HG02759 (cell line): ENCODE measurements around the gene ARIH2.
"Not testable (repeated sequence)": the region's sequence is repeated elsewhere in the genome, so short reads cannot be mapped to it uniquely, and the experiment has no call there.

ENCODE experiments used
- ATAC-seq: cut with Tn5 transposase; IDR thresholded peaks from one replicate; pipeline ENCODE4 v1.9.1; 2021; ENCODE audit warnings: mild to moderate bottlenecking, moderate library complexity; ENCODE audit not compliant: unreplicated experiment

Gene ARIH2

DNA sequence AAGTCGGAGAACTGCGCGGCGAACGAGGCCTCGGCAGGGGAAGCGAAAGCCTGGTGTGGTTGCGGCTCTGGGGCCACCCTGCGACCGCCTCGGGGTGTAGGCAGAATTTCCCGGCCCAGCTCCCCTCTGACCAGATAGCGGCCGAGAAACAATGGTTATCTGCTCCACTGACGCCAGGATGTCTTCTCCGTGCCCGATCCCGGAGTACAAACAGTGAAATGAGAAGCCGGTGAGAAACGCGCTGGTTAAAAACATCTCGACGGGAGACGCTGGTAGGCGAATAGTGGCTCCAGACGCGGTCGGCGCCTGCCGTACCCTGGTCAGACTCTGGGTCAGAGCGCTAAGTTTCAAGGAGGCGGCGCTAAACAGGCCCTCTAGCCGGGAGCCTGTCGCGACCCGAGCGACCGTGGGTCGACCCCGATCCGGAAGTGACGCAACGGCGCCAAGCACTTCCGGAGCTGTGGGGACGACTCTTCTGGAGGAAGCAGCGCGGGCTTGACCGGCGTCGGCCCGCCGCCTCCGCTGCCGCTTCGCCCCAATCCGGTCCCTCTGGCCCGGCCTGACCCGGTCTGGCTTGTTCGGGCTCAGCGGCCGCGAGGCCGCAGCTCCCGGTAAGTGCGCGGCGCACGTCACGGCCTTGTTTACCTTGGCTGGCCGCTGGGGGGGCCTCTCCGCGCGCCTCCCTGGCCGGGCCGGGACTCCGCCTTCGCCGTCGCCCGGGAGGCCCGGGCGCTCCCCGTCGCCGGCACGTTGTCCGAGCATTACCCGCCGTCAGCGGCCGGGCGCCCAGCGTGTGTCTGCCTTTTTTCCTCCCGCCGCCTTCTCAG lies at the start of gene ARIH2:
ARIH2 (plus strand) TSS at position 455 of the 827 bp plus-strand sequence. CDS start 8,717 bp downstream, outside the sequence.
- peak; percentile 89 for ATAC-seq

GRCh38 chr3:48877671-48878070 lies 41.0 kb upstream of the ARIH2 start:
- no peak for ATAC-seq

DNA sequence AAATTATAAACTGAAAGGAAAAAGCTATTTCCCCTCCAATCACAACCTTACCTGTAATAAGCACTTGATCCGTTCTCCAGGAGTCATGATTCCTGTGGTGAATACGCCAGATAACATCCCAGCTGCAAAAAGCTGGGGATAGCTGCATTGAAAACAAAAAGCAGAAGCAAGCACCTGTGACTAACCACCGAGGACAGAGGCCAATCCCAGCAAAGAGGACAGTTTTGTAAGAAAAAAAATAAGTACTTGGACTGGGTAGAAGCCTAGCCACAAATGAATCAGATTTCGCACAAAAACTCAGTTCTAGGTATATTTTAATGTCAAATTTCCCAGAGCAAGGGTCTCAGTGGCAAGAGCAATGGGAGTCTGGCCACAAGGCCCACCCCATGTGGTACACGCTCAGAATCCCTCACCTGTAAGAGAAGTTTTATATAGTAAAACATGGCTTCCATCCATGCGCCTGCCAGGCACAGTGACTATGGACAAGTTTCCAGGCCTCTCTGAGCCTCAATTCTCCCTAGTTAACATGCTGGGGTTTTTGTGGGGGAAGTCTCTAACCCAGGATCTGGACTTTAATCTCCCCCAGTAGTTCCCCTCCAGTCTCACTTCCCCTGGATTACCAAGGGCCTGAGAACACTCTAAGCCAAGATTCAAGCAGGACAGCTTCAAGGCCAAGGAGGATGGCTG lies 39.2 kb upstream of the ARIH2 start:
- ATAC-seq, result no peak

DNA sequence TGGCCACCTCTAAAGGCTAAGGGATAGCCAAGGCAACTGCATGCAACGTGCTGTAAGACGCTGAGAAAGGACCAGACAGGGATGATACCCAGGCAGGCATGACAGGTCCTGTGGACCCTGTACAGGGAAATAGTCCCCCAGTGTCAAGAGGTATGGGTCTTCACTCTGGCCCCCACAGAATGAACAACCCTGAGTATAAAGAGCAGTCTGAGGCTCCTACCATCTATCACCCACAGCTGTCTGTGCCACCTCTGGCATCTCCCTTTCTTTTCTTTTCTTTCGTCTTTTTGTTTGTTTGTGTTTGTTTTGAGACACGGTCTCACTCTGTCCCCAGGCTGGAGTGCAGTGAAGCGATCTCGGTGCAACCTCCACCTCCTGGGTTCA lies 38.7 kb upstream of the ARIH2 start:
- ATAC-seq, result no peak

GRCh38 chr3:48881006-48881405 lies 37.6 kb upstream of the ARIH2 start:
- ATAC-seq, result no peak

DNA sequence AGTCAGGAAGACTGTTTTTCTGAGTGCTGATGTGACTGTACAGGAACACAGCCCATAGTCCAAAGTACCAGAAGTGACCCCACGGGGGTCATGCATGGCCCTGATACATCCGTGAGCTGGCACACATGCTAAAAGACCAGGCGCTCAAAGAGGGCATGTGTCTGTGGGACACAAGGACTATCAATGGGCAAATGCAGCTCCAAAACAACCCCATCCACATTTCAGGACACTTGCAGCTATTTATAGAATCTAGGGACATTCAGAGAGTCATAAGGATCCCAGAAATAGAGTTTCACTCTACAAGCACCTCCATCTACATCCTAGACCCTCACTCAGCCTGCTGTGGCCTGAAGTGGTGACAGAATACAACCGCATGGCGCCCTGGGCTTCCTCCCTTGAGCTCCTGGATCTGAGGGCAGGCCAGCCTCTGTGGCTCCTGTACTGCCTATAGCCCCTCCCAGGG lies 37.0 kb upstream of the ARIH2 start:
- no peak for ATAC-seq

DNA sequence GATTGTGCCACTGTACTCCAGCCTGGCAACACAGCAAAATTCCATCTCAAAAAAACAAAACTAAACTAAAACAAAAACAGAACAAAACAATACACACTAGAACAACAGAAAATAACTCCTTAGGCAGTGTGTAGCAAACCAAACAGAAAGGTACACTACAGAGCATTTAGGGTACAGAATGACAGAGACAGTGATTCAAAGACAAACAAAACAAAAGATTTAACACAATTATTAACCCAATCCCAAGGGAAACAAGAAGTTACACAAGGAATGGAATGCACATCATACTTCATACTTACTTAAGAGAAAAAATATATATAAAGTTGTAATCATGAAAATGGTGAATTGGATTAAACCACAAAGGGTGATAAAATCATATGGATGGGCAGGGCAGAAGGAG lies 32.9 kb upstream of the ARIH2 start:
- ATAC-seq, result no peak

DNA sequence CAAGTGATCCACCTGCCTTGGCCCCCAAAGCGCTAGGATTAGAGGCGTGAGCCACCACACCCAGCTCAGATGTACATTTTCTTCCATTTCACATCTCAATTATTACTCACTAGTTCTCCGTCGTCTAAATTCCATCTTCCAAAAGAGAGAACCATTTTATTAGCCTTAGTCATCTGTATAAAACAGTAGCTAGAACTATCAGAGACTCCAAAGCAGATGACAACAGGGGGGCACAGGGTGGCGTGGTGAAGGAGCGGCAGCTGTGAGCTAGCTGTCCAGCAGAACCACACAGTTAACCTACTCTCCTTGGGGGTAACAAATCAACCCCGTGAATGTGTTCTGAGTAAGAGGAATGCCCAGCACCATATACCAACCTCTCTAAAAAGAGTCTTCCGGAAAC lies 27.0 kb upstream of the ARIH2 start:
- no peak for ATAC-seq

DNA sequence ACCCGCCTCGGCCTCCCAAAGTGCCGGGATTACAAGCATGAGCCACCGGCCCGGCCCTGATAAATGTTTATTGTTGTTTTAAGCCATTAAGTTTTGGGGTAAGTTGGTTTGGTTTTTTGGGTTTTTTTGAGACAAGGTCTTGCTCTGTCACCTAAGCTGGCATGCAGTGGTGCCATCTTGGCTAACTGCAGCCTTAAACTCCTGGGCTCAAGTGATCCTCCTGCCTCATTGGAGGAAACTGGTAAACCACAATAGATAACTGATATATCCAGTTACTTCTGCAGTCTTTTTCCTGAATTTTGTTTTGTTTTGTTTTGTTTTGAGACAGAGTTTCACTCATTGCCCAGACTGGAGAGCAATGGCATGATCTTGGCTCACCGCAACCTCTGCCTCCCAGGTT lies 24.1 kb upstream of the ARIH2 start:
- no peak for ATAC-seq

DNA sequence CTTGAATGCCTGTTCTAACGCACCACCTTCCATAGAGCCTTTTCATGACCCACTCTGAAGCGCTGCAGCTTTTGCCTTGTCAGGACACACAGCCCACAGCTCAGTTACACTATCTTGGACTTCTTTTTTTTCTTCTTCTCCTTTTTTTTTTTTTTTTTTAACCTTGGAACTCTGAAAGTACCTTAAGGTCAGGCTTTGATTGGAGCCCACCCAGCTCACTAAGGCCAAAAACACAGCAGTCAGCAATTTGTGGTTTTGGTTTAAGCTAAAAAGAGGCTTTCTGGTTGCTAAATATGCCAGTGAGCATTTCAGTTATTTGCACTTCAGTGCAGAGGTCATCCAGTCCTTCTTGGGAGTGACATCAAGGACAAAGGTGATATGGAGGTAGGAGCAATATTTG lies 21.7 kb upstream of the ARIH2 start:
- ATAC-seq, result no peak

DNA sequence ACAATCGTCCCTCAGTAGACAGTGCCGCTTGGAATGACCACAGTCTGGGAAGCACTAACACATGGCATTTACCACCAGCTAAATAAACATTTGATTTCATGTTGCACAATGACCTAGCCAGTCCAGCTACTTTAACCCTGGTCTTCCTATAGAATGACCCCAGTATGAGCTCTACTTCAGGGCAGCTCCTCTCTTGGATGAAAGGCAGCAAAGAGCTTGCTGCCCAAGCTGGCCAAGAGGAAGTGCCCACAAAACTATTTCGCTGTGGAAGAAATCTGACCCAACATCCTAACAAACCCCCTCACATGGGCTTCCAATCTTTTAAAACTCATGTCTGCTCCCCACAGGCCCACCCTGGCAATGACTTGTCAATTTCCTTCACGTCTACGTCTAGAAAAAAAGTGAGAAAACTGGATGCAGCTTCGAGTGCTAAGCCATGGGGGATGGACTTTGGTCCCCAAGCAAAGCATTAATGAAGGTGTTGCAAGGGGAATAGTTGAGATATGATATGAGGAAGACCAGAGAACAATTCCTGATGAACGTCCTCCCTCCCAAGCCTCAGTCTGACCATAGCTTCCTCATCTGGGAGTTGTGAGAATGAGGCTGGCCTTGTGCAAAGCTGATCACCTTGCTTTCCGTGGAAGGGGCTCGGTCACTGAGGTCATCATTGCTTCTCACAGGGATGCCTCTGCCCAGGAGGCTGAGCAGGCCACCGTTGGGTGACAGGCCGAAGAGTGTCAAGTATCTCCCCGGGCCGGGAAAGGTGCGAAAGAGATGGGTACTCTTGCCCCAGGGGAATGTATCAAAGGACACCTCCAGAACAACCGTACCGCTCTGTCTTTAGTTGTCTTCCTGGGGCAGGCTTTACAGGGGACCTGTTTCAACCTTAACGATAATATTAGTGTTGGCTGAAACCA lies 20.9 kb upstream of the ARIH2 start:
- ATAC-seq, result no peak

- ATAC-seq, result peak; percentile 94
Observed at GRCh38 chr3:48898383-48899234, 20.0 kb upstream of the ARIH2 start, which contains the start of gene SLC25A20. Gene SLC25A20 (minus strand): TSS chr3:48898882. CDS start chr3:48898794, 88 bp downstream.

GRCh38 chr3:48899273-48899672 lies 19.4 kb upstream of the ARIH2 start:
- no peak for ATAC-seq

DNA sequence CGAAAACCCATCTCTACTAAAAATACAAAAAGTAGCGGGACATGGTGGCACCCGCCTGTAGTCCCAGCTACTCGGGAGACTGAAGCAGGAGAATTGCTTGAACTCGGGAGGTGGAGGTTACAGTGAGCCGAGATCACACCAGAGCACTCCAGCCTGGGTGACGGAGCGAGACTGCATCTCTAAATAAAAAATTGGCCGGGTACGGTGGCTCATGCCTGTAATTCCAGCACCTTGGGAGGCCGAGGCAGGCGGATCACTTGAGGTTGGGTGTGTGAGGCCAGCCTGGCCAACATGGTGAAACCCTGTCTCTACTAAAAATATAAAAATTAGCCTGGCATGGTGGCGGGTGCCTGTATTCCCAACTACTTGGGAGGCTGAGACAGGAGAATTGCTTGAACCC lies 11.6 kb upstream of the ARIH2 start:
- ATAC-seq, result not testable (repeated sequence)

- ATAC-seq, result no peak
Observed at GRCh38 chr3:48915296-48915695, 3.3 kb upstream of the ARIH2 start.

DNA sequence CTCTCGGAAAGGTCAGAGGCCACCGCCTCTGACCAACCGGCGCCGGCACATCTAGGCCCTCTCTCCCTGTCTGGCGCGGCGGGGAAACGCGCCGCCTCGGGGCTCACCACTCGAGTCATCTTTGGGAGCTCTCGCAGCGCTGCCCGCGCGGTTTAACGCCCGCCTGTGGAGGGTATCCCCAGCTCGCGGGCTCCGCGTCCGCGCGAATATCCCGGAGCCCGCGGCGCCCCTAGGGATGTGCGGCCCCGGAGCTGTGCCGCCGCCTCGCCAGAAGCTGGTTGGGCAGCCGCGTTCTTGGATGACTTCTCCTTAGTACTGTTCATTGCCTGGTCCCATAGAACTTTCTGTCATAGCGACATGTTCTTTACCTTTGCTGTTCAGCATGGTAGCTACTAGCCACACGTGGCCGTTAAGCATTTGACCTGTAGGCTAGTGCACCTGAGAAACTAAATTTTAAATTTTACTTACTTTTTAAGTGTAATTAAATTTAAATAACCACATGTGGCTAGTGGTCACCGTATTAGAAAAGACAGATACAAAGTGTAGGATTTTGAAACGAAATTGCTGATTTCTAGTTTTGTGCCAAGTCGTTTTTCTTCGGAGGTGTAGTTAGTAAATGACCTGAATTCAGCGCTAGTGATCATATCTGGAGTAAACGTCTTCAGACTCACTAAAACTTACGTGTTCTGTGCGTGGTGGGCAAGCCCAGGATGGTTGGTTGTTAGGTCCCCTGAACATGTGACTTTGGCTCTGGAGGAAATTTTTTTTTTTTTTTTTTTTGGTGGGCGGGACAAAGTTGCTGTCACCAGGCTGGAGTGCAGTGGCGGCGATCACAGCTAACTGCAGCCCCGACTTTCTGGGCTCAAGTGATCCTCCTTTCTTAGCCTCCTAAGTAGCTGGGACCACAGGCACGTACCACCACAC lies 835 bp downstream of the ARIH2 start:
- ATAC-seq, result peak; percentile 8

DNA sequence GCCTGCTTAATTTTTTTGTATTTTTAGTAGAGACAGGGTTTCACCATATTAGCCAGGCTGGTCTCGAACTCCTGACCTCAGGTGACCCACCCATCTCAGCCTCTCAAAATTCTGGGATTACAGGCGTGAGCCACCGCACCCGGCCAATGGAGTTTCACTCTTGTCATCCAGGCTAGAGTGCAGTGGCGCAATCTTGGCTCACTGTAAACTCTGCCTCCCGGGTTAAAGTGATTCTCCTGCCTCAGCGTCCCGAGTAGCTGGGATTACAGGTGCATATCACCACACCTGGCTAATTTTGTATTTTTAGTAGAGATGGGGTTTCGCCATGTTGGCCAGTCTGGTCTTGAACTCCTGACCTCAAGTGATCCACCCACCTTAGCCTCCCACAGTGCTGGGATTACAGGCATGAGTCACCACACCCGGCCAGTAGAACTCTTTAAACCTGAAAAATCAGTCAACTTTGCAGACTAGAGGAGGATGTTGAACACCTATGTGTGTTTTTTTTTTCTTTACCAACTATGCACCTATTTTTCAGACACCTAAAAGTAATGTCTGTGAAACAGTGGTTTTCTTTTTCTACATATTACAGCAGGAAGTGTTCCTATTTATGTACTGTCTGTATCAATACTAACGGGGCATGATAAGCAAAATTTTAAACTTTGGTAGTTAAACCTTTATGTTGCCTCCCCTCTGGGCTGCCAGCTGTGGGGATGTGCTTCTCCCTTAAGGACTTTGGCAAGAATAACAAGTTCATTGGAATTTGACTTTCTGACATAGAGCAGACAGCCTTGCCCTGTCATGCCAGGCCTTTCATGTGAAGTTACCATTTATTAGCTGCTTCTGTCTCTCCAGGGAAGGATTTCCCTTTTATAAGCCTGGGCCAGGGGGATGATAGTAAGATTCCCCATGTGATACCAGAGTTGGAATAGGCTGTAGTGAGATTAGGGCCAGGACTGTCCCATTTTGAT lies 8.1 kb downstream of the ARIH2 start:
- no peak for ATAC-seq

GRCh38 chr3:48927928-48928327 lies 9.3 kb downstream of the ARIH2 start:
- ATAC-seq, result no peak
